Measurements from ENCODE around the gene IKZF1. TPM values are rescaled to one million over a fixed set of nuclear protein-coding genes. Genes with fewer than 3 reads are reported as not detected.

The IKZF1 gene
- total and polyA plus RNA-seq, 4 donors = 4.0 to 37.8 (median 18.5) TPM

- 80 to 84% methylated on average over 3 of the region's 3 CpGs for WGBS, 2 donors
Observed at GRCh38 chr7:50324113-50324512, 19.6 kb downstream of the IKZF1 start.

GRCh38 chr7:50327443-50327842, 22.9 kb downstream of the IKZF1 start:
- Histone ChIP-seq H3K27ac (ENCODE audit: low read depth in 1 of 2, low read length in 1 of 2) (no peak overlapping the region), H3K4me1 (ENCODE audit: control insufficient read depth in 5 of 5, insufficient read depth in 5 of 5, low read length in 5 of 5) (peaks cover 0 to 9% (median 0%) of the 10 kb centered on the region in 5 donors), H3K4me3 (no peak overlapping the region), H3K9ac (ENCODE audit: insufficient read depth in 1 of 2, low read length in 2 of 2) (no peak overlapping the region), H3K9me3 (ENCODE audit: control insufficient read depth in 4 of 4, insufficient read depth in 3 of 4, low read length in 3 of 4) (no peaks in the 10 kb centered on the region), H3K36me3 (ENCODE audit: control insufficient read depth in 4 of 4, insufficient read depth in 4 of 4, low read length in 4 of 4) (peaks cover 0 to 3% (median 0%) of the 10 kb centered on the region in 4 donors), H3K27me3 (ENCODE audit: control insufficient read depth in 3 of 3, insufficient read depth in 3 of 3, low read length in 2 of 3) (peaks cover 0 to 23% (median 0%) of the 10 kb centered on the region in 3 donors)
- WGBS, 2 donors = 93 to 99% methylated on average over 10 of the region's 10 CpGs
- DNase-seq (no peak), ATAC-seq (ENCODE audit: insufficient read depth, low FRiP score) (no peak)
- no peak for TF ChIP-seq CTCF (IDR thresholded peaks at IDR 0.05; ENCODE audit: control extremely low read depth, extremely low read depth)

More at GRCh38 chr7:50324113-50324512, 19.6 kb downstream of the IKZF1 start:
- no peaks in the 10 kb centered on the region for H3K9me3 ChIP-seq (ENCODE audit: control insufficient read depth in 4 of 4, insufficient read depth in 3 of 4, low read length in 3 of 4)
- no peak overlapping the region for H3K27ac ChIP-seq (ENCODE audit: low read depth in 1 of 2, low read length in 1 of 2)
- no peaks in the 10 kb centered on the region for H3K4me1 ChIP-seq (ENCODE audit: control insufficient read depth in 5 of 5, insufficient read depth in 5 of 5, low read length in 5 of 5)
- no peak overlapping the region for H3K4me3 ChIP-seq
- H3K36me3 ChIP-seq (ENCODE audit: control insufficient read depth in 4 of 4, insufficient read depth in 4 of 4, low read length in 4 of 4) = peaks cover 0 to 3% (median 0%) of the 10 kb centered on the region in 4 donors
- TF ChIP-seq CTCF (IDR thresholded peaks at IDR 0.05; ENCODE audit: control extremely low read depth, extremely low read depth) = no peak
- DNase-seq = no peak
- peaks cover 0 to 42% (median 0%) of the 10 kb centered on the region in 3 donors for H3K27me3 ChIP-seq (ENCODE audit: control insufficient read depth in 3 of 3, insufficient read depth in 3 of 3, low read length in 2 of 3)
- no peak for ATAC-seq (ENCODE audit: insufficient read depth, low FRiP score)
- no peak overlapping the region for H3K9ac ChIP-seq (ENCODE audit: insufficient read depth in 1 of 2, low read length in 2 of 2)

GRCh38 chr7:50329775-50330174, 25.3 kb downstream of the IKZF1 start:
- Histone ChIP-seq H3K4me3 (no peak overlapping the region), H3K4me1 (ENCODE audit: control insufficient read depth in 5 of 5, insufficient read depth in 5 of 5, low read length in 5 of 5) (peaks cover 0 to 13% (median 0%) of the 10 kb centered on the region in 5 donors), H3K36me3 (ENCODE audit: control insufficient read depth in 4 of 4, insufficient read depth in 4 of 4, low read length in 4 of 4) (peaks cover 0 to 3% (median 0%) of the 10 kb centered on the region in 4 donors), H3K27ac (ENCODE audit: low read depth in 1 of 2, low read length in 1 of 2) (no peak overlapping the region), H3K9ac (ENCODE audit: insufficient read depth in 1 of 2, low read length in 2 of 2) (no peak overlapping the region), H3K27me3 (ENCODE audit: control insufficient read depth in 3 of 3, insufficient read depth in 3 of 3, low read length in 2 of 3) (peaks cover 0 to 15% (median 3%) of the 10 kb centered on the region in 3 donors), H3K9me3 (ENCODE audit: control insufficient read depth in 4 of 4, insufficient read depth in 3 of 4, low read length in 3 of 4) (no peaks in the 10 kb centered on the region)
- WGBS, 2 donors = 74 to 83% methylated on average over 9 of the region's 9 CpGs
- ATAC-seq (ENCODE audit: insufficient read depth, low FRiP score) (no peak), DNase-seq (no peak)
- no peak for TF ChIP-seq CTCF (IDR thresholded peaks at IDR 0.05; ENCODE audit: control extremely low read depth, extremely low read depth)

GRCh38 chr7:50330254-50330653, 25.7 kb downstream of the IKZF1 start:
- ATAC-seq (ENCODE audit: insufficient read depth, low FRiP score) (no peak), DNase-seq (no peak)
- peaks cover 0 to 3% (median 0%) of the 10 kb centered on the region in 4 donors for H3K36me3 ChIP-seq (ENCODE audit: control insufficient read depth in 4 of 4, insufficient read depth in 4 of 4, low read length in 4 of 4)
- TF ChIP-seq CTCF (IDR thresholded peaks at IDR 0.05; ENCODE audit: control extremely low read depth, extremely low read depth) = no peak
- no peak overlapping the region for H3K9ac ChIP-seq (ENCODE audit: insufficient read depth in 1 of 2, low read length in 2 of 2)
- H3K27me3 ChIP-seq (ENCODE audit: control insufficient read depth in 3 of 3, insufficient read depth in 3 of 3, low read length in 2 of 3) = peaks cover 0 to 15% (median 3%) of the 10 kb centered on the region in 3 donors
- peaks cover 0 to 13% (median 0%) of the 10 kb centered on the region in 5 donors for H3K4me1 ChIP-seq (ENCODE audit: control insufficient read depth in 5 of 5, insufficient read depth in 5 of 5, low read length in 5 of 5)
- 45 to 59% methylated on average over 4 of the region's 4 CpGs for WGBS, 2 donors
- no peak overlapping the region for H3K27ac ChIP-seq (ENCODE audit: low read depth in 1 of 2, low read length in 1 of 2)
- H3K4me3 ChIP-seq = no peak overlapping the region
- no peaks in the 10 kb centered on the region for H3K9me3 ChIP-seq (ENCODE audit: control insufficient read depth in 4 of 4, insufficient read depth in 3 of 4, low read length in 3 of 4)

All from lung (tissue), 12 donors.